IMR-90 (cell line): ENCODE measurements around the gene POLR2J.

Experiments used
- BHLHE40 ChIP-seq: fragments of 150-350 bp; IDR thresholded peaks from 2 replicates; pipeline ENCODE4 v1.6.1; 2016; ENCODE audit warnings: mild to moderate bottlenecking, low read depth, low read length
- MAZ ChIP-seq: IDR thresholded peaks from 2 replicates; pipeline ENCODE4 v1.6.1; 2012; ENCODE audit warnings: low read depth, mild to moderate bottlenecking, low read length, improper control_type of control experiment, moderate library complexity, borderline replicate concordance
- MXI1 ChIP-seq: IDR thresholded peaks from 2 replicates; pipeline ENCODE4 v1.6.1; 2012; ENCODE audit warnings: low read depth, mild to moderate bottlenecking, low read length, moderate library complexity, borderline replicate concordance
- POLR2A ChIP-seq: IDR thresholded peaks from 2 replicates; pipeline ENCODE4 v1.6.1; 2012; ENCODE audit warnings: mild to moderate bottlenecking, low read depth, low read length
- RAD21 ChIP-seq: IDR thresholded peaks from 2 replicates; pipeline ENCODE4 v1.6.1; 2012; ENCODE audit warnings: low read length, improper control_type of control experiment
- RCOR1 ChIP-seq: IDR thresholded peaks from 2 replicates; pipeline ENCODE4 v1.6.1; 2012; ENCODE audit warnings: mild to moderate bottlenecking, low read length, improper control_type of control experiment; ENCODE audit not compliant: insufficient replicate concordance
- RFX5 ChIP-seq: IDR thresholded peaks from 2 replicates; pipeline ENCODE4 v1.8.0; 2012; ENCODE audit warnings: low read depth, mild to moderate bottlenecking, low read length, moderate library complexity
- TF ChIP-seq, protein P1 (sequence below): conservative IDR thresholded peaks from 2 replicates; pipeline ENCODE4 v1.5.1; 2012; ENCODE audit warnings: mild to moderate bottlenecking, low read depth, low read length, improper control_type of control experiment
- TF ChIP-seq, protein P2 (sequence below): fragments of 150-350 bp; IDR thresholded peaks from 2 replicates; pipeline ENCODE4 v1.6.1; 2017; ENCODE audit warnings: mild to moderate bottlenecking, antibody characterized with exemption, low read length, low read depth

DNA sequence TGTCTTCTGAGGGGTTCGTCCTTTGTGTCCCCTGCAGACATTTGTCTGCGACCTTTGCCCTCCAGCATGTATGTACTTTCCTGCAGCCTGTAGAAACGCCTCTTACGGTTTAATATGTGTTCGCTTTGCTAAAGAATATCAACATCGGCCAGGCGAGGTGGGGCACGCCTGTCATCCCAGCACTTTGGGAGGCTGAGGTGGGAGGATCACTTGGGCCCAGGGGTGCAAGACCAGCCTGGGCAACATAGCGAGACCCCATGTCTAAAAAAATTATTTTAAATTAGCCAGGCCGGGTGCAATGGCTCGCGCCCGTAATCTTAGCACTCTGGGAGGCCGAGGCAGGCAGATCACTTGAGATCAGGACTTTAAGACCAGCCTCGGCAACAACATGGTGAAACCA lies 29.6 kb downstream of the POLR2J start:
- no peak for TF ChIP-seq POLR2A
- TF ChIP-seq, protein P1, sequence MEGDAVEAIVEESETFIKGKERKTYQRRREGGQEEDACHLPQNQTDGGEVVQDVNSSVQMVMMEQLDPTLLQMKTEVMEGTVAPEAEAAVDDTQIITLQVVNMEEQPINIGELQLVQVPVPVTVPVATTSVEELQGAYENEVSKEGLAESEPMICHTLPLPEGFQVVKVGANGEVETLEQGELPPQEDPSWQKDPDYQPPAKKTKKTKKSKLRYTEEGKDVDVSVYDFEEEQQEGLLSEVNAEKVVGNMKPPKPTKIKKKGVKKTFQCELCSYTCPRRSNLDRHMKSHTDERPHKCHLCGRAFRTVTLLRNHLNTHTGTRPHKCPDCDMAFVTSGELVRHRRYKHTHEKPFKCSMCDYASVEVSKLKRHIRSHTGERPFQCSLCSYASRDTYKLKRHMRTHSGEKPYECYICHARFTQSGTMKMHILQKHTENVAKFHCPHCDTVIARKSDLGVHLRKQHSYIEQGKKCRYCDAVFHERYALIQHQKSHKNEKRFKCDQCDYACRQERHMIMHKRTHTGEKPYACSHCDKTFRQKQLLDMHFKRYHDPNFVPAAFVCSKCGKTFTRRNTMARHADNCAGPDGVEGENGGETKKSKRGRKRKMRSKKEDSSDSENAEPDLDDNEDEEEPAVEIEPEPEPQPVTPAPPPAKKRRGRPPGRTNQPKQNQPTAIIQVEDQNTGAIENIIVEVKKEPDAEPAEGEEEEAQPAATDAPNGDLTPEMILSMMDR = no peak
- no peak for TF ChIP-seq RFX5
- no peak for TF ChIP-seq MXI1
- TF ChIP-seq BHLHE40 = no peak
- TF ChIP-seq, protein P2, sequence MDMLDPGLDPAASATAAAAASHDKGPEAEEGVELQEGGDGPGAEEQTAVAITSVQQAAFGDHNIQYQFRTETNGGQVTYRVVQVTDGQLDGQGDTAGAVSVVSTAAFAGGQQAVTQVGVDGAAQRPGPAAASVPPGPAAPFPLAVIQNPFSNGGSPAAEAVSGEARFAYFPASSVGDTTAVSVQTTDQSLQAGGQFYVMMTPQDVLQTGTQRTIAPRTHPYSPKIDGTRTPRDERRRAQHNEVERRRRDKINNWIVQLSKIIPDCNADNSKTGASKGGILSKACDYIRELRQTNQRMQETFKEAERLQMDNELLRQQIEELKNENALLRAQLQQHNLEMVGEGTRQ = no peak
- TF ChIP-seq RCOR1 = no peak
- no peak for TF ChIP-seq MAZ
- no peak for TF ChIP-seq RAD21
